GM10266 (cell line): ENCODE measurements around the gene ATXN2.
"Not testable (repeated sequence)": the region's sequence is repeated elsewhere in the genome, so short reads cannot be mapped to it uniquely, and the experiment has no call there.

Experiments
- DNase-seq: peaks from one replicate; pipeline ENCODE4 v3.0.0; 2012; ENCODE audit errors: extremely low spot score
- TF ChIP-seq, protein P1 (sequence below): IDR thresholded peaks from 2 replicates; pipeline ENCODE4 v1.5.1; 2012; ENCODE audit warnings: mild to moderate bottlenecking, low read depth; ENCODE audit not compliant: control insufficient read depth, insufficient read depth; ENCODE audit errors: missing control alignments

The ATXN2 gene

DNA sequence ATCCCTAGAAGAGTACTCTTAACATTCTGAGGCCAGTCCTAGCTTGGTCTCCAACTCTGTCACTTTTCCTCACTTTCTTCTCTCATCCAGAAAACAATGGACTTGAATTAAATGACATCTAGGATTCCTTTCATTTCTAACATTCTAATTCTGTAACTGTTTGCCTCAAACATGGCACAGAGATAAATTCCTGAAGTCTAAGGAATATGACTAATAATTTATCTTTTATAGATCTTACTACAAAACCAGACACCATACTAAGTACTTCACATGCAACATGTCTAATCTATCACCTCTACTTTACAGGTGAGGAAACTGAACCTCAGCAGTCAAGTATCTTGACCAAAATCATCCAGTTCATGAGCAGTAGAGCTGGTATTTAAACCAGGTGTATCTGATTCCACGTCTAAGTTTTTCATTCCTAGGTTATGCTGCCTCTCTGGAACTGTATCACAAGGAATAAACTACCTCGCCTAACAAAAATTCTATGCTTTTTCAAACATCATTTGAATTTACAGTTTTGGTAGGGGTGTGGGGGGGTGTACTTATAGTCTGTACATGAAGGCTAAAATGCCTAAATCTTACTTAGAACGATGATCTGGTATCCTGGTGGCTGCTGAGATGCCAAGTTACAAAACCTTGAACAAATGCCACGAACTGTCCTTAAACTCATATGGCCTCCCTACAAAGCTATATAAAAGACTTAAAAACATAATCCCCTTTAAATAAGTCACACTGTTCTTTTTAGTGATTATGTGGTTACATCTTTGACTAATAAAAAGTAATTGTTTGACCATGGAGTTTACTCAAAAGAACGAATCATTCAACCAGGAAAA lies 41.6 kb downstream of the ATXN2 start:
- DNase-seq = no peak
- TF ChIP-seq, protein P1, sequence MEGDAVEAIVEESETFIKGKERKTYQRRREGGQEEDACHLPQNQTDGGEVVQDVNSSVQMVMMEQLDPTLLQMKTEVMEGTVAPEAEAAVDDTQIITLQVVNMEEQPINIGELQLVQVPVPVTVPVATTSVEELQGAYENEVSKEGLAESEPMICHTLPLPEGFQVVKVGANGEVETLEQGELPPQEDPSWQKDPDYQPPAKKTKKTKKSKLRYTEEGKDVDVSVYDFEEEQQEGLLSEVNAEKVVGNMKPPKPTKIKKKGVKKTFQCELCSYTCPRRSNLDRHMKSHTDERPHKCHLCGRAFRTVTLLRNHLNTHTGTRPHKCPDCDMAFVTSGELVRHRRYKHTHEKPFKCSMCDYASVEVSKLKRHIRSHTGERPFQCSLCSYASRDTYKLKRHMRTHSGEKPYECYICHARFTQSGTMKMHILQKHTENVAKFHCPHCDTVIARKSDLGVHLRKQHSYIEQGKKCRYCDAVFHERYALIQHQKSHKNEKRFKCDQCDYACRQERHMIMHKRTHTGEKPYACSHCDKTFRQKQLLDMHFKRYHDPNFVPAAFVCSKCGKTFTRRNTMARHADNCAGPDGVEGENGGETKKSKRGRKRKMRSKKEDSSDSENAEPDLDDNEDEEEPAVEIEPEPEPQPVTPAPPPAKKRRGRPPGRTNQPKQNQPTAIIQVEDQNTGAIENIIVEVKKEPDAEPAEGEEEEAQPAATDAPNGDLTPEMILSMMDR = no peak

DNA sequence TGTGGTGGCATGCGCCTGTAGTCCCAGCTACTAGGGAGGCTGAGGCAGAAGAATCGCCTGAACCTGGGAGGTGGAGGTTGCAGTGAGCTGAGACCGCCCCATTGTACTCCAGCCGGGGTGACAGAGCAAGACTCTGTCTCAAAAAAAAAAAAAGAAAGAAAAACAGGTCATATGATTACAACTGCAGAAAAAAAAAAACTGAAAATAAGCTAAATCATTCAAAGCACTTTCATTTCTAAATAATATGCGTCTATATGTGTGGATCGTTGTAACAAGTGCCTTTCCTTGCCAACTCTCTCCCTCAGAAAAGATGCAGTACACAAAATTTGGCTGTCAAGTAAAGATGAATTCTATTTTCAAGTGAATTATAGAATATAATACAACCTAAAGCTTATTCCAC lies 42.4 kb downstream of the ATXN2 start:
- TF ChIP-seq, protein P1 = no peak
- no peak for DNase-seq

- not testable (repeated sequence) for DNase-seq
Measured at GRCh38 chr12:111555313-111555712, 43.8 kb downstream of the ATXN2 start.

DNA sequence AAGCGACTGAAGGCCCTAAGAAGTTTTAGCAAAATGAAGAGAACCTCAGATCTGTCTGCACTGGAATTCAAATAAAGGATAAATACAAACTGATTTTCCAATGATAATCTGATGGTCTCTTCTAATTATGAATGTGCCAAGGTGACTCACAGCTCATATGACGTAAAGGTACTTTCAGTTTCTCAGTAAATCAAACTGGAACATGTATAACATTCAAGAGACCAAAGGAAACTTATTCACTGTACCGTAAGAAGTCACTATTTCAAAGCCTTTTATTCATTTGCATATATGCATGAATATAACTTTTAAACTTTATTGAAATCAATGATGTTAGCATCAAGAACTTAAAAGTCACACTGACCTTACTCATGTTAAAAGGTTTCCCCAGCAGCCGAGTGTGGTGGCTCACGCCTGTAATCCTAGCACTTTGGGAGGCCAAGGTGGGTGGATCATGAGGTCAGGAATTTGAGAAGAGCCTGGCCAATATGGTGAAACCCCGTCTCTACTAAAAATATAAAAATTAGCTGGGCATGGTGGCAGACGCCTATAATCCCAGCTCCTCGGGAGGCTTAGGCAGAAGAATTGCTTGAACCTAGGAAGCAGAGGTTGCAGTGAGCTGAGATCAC lies 52.2 kb downstream of the ATXN2 start:
- TF ChIP-seq, protein P1 = no peak

GRCh38 chr12:111546171-111546570 lies 52.9 kb downstream of the ATXN2 start:
- TF ChIP-seq, protein P1 = no peak
- DNase-seq = no peak

More for the DNA sequence above, 52.2 kb downstream of the ATXN2 start:
- no peak for DNase-seq

DNA sequence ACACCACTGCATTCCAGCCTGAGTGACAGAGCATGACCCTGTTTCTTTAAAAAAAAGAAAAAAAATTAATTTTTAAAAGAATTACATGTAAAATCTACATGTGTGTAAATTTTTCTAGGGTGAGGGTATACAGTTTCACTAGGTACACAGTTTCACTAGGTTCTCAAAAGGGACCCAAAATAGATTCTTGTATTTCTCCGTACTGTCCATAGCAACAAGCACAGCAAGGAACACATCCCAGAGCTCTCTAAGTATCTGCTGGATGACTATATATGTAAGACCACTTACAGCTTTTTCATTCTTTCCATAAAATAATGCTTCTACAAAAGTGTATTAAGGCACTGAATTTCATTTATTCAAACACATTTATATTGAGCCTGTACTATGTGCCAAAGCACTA lies 55.1 kb downstream of the ATXN2 start:
- TF ChIP-seq, protein P1 = no peak
- no peak for DNase-seq

- TF ChIP-seq, protein P1 = no peak
- DNase-seq = no peak
Measured at GRCh38 chr12:111532751-111533150, 66.4 kb downstream of the ATXN2 start.
